Inferior parietal cortex (tissue), 1 donor: Measurements from ENCODE around the gene DCN.
"Not testable (repeated sequence)": the region's sequence is repeated elsewhere in the genome, so short reads cannot be mapped to it uniquely, and the experiment has no call there.

Experiments
- DNase-seq: peaks from one replicate; pipeline ENCODE4 v3.0.0-alpha.2; 2016; ENCODE audit errors: extremely low spot score

The DCN gene, protein sequence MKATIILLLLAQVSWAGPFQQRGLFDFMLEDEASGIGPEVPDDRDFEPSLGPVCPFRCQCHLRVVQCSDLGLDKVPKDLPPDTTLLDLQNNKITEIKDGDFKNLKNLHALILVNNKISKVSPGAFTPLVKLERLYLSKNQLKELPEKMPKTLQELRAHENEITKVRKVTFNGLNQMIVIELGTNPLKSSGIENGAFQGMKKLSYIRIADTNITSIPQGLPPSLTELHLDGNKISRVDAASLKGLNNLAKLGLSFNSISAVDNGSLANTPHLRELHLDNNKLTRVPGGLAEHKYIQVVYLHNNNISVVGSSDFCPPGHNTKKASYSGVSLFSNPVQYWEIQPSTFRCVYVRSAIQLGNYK

DNA sequence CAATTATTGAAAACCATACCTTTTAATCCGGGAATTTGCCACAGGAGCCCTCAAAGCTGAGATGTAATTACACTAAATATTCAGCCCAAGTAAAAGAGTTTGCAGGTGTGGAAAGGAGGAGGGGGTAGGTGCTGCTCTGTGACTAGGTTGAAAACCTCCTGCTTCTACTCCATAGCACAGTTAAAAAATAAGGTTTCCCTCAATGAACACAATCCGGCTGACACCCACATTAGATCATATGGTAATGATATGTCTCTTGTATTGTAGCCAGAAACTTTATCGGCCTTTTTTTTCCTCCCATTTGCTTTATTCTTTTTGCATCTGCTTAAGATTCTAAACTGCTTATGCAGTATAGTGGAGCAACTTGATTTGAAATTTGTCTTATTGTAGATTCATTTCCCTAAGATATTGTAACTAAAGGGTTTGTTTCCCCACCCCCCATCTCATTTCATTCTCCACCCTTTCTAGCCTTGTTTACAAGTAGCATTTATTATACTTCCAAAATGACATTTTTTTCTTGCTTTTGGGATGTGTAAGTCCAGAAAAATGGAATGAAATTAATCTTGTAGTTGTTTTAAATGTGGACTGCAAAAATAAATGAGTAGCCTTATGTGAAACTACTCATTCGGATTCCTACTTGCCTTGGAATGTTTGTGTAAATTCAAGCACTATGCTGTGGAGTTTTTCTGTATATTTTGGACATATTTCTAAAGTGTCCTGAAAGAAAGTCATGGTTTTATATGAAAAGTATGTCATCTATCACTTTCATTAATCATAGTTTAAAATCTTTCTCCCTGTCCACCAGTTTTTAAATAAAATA lies at the start of gene DCN:
DCN (minus strand) TSS at position 182 of the 820 bp plus-strand sequence. CDS start 4,265 bp downstream, outside the sequence.
- DNase-seq = no peak

DNA sequence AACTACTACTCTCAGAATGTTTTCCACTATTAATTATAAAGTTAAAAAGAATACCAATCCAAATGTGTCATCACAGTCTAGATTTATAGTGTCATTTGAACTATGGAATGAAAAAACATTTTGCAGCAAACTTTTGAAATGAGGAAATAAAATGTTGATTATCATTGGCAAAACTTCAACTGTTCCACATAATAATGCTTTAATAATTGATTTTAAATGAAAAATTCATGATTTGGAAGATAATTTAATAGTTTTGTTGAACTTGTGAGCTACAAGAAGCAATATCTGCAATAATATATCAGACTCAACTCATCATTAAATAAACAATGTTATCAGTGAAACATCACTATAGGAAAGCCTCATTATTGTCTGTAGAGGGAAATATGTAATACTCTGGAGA lies 48.2 kb upstream of the DCN start:
- no peak for DNase-seq

DNA sequence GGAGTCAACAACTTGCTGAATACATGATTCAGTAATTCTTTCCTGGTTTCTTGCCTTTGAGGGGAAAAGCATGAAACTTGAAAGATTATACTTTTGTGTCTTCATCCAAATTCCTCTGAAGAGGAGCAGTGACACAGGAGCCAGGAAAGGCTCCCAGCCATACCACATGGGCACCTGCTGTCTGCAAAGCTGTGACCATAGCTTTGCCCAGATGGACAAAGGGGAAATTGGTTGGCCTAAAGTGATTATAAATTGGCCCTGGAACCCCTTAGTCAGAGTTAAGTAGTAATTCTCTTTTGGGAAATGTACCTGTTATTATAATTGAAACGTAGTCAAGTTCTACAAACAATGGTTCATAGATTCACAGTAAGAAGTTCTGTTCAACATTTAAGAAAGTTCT lies 44.3 kb upstream of the DCN start:
- DNase-seq = no peak

DNA sequence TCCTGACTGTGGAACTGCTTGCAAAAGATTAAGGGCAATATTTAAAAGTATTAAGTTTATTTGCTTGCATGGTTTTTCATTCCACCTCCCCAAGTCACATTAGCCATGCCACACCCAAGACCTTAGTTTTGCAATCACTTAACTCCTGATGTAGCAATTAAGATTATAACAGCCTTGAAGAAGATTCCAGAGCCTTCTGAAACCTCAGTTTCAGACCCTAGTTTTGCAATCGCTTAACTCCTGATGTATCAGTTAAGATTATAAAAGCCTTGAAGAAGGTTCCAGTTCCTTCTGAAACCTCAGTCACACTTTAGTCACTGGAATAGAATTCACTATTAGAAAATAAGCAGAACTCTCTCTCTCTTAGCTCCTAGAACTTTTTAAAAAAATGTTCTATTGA lies 42.7 kb upstream of the DCN start:
- no peak for DNase-seq

DNA sequence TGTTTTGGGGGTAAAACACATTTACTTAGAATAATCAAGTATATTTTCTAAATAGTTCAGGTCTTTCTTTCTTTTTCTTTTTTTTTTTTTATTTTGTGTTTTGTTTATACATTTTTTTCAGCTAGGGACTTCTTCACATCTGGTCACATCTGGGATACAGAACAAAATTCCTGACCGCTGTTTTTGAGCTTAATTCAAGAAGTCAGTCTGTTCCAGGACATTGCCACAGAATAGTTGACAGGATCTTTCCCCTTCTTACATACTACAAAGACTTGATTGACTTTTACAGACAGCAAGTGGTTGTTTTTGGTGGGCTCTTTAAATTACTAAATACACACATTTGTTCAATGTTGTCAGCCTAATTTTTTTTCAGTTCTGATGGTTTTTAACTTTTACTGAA lies 41.8 kb upstream of the DCN start:
- no peak for DNase-seq

DNA sequence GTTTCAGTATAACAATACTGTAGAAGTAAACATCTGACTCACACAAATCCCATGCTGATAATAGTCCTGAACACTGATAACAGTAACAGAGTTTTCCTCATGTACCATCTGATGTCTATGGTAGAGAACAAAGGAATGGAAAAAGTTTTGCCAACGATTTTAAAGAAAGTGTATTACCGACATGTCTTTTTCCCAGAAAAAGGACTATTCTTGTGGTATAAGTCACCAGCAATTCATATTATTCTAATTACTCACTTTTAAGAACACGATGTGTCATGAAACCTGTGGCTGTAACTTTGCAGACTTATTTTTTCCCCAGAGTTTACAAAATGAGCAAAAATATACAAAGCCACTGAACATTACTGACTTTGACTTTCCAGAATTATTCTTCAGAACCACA lies 40.1 kb upstream of the DCN start:
- no peak for DNase-seq

DNA sequence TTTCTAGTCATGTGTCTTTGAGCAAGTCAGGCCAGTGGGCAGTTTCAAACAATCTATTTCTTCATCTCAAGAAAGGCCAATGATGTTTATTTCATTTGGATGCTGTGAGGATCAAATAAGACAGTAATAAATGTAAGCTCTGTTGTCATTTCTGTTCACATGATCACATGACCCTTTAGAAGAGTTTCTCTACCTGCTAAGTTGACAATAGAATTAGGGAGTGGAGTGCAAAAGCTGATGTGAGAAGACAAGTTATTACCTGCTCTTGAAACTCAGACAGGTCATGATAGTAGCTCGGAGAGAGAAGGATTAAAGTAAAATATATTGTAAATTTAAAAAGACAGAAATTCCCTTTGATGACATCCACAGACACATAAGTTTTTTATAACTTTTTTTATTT lies 37.3 kb upstream of the DCN start:
- no peak for DNase-seq

DNA sequence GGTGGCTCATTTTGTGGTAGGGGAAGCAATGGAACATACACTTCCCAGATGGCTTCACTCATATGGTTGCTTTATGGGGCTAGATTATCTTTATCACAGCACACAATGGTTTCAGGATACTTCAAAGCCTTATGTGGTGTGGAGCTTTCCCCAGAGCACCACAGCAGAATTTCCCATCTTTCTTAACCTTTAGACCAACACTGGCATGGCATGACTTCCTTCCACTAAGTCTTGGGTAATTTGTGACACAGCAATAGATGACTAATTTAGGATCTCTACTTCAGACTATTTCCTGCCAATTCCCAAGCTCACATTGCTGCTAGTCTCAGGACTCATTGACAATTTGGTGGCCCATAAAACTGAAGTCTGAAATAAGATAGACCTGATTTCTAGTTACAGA lies 36.9 kb upstream of the DCN start:
- DNase-seq = no peak

DNA sequence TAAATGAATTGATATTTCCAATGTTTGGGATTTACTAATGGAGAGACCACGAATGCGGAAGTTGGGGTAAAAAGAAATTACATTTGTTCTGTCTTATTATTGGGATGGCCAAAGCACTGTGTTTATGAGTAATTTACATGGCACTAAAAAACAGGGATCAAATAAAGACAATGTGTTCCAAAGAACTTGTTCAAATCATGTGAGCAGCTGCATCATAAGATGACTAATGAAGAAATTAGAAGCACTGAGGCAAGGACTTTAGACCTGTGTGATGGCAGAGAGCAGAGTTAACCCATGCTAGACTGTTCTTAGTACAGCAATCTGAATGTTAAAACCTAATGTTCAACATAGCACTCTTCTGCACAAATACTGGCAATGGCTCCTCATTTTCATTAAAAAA lies 34.3 kb upstream of the DCN start:
- no peak for DNase-seq

DNA sequence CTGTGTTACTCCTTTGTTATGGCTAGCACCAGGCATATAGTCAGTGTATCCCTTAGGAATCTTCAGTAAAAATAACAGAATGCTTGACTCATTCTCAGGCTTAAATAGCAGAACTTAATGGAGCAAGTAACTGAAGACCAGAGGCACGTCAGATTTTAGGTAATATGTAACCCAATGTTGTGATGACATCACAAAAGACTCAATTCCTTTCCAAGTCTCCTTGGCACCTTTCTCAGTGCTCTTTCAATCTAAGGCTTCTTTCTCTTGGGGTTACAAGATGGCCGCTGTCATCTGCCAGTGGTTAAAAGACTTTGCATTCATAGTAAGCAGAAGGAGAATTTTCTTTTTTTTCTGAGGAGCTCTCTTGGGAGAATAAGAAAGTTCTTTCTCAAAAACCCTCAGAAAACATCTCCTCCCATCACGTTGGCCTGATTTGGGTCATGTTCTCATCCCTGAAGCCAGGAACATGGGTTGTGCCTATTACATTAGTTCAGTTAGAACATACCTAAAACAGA lies 33.4 kb upstream of the DCN start:
- DNase-seq = no peak

DNA sequence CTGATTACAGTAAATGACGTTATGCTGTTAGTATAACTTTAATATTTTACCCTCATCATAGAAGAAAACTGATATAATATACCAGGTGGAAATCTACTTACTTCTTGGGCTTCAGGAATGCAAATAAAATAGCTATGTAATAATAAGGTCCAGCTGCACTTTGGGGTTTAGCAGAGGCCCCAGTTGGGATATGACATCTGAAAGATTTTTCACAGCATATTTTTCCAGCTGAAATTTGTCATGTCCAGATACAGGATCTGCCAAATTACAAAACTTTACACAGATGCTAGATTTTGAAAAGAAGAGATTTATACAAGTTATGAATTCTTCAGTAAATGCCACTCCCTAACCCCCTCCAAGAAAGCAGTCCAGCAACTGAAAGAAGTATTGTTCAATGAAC lies 29.2 kb upstream of the DCN start:
- DNase-seq = no peak

DNA sequence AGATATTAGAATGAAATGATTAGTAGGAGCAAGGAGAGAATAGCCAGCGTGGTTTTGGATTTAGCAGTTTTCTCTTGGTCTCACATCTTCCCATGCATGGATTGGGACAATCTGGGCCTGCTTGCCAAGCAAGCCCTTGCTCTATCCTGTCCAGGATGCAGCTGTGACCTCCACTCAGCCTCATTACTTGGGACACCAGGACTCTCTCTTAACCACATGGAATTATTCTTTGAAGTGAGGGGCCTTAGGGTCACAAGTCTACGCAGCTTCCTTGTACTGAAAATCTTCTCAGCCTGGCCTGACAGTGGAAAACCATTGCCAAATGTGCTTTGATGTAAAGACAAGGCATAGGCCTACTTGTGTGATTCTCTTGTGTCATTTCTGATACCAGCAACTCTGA lies 28.0 kb upstream of the DCN start:
- DNase-seq = no peak

DNA sequence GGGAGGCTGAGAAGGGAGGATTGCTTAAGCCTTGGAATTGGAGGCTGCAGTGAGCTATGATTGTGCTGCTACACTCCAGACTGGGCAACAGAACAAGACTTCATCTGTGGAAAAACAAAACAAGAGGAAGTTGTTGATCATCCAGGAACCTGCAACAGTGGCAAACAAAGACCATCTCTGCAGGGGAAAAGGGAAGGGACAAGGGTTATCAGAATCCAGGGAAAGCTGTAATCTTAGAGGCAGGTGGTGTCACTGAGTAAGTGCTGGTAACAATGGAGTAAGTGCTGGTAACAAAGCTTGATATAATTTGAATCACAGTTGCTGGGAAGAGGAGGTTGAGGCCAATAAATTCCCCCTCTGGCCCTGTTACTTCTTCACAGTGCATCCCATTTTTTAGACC lies 27.5 kb upstream of the DCN start:
- no peak for DNase-seq

DNA sequence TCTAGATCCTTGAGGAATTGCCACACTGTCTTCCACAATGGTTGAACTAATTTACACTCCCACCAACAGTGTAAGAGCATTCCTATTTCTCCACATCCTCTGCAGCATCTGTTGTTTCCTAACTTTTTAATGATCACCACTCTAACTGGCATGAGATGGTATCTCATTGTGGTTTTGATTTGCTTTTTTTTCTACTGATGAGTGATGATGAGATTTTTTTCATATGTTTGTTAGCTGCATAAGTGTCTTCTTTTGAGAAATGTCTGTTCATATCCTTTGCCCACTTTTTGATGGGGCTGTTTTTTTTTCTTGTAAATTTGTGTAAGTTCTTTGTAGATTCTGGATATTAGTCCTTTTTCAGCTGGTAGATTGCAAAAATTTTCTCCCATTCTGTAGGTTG lies 24.7 kb upstream of the DCN start:
- not testable (repeated sequence) for DNase-seq

DNA sequence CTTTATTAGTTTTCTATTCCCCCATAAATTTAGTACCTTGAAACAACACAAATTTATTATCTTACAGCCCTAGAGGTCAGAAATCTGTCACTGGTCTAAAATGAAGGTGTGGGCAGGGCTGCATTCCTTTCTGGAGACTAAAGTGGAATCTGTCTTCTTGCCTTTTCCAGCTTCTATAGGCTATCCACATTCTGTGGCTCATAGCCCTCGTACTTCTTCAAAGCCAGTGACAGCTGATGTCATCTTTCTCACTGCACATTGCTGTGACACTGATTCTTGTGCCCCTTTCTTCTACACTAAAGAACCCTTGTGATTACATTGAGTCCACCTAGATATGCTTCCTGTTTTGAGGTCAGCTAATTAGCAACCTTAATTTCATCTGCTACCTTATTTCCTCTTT lies 23.2 kb upstream of the DCN start:
- no peak for DNase-seq

DNA sequence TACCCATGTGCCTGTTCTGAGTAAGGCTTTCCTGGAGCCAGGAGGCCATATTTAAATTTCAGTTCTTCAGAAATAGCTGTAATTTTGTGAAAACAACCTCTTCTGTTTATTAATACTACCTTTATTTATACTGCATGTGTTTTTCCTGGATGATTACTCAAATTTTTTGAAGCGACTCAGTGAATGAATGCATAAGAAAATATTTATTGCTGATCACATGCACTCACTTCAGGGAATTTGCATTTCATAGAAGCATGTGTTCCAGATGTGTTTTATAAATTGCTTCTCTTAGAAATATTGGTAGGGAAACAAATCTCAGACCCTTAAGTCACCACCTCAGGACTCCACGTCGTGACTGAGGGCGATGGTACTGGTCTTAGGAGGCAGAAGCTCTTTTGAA lies 21.8 kb upstream of the DCN start:
- no peak for DNase-seq

DNA sequence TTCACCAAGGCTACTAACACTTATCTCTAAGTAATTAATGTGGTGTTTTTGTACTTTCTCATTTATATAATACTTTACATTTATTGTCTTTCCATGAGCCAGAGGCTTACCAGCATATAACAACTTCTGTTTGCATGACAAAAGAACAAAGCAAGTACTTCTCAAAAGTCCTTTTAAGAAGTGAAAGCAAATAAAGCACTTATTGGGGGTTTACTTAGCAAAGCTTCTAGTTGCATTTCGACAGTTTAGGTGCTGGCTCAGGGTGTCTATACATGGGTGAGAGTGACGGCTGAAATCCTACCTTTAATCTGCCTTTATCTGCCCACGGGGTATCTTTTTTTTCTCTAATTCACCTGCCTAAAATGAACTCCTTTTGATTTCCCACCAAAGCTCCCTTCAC lies 21.0 kb upstream of the DCN start:
- no peak for DNase-seq

DNA sequence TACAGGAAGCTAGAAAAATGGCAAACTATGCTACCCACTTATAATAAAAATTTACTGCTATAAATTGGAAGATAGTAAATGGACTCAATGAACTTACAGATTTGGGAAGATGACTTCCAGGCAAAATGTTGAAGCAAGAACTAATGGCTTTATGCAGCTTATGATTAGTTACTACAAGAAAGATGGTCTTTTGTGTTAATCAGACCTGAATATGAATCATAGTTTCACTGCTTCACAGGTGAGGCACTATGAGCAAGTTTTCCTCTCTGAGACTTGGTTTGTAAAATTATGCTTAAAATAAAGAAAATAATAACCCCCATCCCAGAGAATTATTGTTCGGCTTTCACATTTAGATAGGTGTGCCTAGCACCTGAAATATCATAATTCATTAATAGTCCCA lies 19.8 kb upstream of the DCN start:
- no peak for DNase-seq

DNA sequence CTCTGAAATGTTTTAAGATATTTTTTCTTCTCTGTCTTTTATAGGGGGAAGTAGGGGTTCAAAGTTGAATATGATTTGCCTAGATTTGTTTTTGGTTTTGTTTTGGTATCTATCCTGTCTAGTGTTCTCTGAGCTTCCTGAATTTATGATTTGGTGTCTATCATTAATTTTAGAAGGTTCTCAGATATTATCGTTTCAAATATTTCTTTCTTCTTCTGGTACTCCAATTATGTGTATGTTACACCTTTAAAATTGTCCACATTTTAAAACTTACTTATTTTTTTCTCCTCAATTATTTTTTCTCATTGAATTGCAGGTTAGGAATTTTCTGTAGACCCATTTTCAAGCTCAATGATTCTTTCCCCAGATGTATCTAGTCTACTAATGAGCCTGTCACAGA lies 13.8 kb upstream of the DCN start:
- DNase-seq = no peak

DNA sequence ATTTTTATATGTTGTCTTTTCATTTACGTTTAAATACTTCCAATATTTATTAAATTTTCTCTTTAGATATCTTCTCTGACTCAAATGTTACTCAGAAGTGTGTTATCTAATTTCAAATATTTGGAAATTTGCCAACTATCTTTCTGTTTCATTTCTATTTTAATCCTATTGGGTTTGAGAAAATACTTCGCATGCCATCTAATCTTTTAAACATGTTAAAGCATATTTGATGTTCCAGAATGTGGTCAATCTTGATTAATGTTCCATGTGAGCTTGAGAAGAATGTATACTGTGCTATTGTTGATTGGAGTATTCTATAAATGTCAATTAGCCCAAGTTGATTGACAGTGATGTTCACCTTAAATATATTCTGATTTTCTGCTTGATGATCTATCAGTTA lies 11.9 kb upstream of the DCN start:
- no peak for DNase-seq

DNA sequence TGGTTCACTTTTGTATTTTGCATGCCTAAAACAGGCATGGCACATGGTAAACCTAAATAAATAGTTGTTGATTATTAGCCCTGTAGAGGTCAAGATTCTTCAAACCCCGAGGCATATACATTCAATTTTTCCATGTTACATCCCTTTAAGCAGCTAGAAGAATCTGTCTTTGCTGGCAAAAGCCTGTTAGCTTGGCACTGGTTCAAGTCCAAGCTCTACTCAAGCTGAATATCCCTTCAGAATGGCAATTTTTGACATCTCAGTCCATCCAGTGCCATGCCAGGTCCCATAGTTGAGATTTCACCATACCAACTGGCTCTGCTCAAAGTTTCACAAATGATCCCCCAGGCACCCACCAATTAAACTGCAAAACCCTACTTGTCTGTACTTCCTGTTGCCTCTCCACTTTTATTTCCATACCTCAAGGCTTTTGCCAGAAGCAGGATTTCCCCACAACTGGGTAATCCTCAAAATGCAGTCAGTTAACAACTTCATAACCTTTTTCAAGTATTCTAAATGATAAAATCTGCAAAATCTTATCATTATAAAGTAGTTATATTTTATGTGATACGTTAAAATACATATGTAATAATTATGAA lies 9.0 kb upstream of the DCN start:
- no peak for DNase-seq

DNA sequence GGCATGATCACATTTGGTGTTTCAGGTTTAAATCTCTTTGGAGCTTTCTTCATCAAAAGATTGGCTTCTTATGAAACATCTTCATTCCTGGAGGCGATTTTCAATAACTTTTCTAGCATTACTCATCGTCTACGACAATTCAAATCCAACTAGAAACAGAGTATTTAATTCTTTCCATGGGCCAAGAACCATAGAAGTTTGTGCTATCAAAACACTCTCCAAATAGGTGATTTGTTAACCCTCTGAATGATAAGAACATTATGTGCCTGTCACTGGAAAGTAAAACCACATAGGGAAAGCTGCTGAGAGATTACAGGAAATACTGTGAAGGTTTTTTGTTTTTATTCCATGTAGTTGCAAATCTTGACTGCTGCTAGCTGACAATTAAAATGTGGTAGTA lies 6.9 kb upstream of the DCN start:
- DNase-seq = no peak

DNA sequence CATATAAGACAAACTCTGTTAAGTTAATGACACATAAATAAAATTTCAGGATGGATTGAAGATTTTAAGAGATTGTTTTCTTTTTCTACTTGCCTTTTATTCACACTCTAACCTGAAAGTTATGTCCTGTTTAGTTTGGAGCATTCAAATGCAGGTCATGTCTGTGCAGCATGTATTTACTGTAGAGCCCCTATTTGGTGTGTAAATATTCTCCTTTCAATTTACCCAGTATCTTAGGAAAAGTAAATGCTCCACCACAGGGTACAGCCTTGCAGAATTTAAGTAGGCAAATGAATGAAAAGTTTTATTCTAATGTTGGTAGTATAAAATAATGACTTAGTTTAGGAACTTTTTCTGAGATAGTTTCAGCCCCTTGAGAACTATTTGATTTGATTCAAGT lies 6.2 kb upstream of the DCN start:
- DNase-seq = no peak
